GM10847 (cell line): Measurements from ENCODE around the gene PNMT.

Source experiments
- POLR2A ChIP-seq: IDR thresholded peaks from 2 replicates; pipeline ENCODE4 v1.6.1; 2011; ENCODE audit not compliant: insufficient read length; ENCODE audit errors: extremely low read depth

Gene PNMT, protein sequence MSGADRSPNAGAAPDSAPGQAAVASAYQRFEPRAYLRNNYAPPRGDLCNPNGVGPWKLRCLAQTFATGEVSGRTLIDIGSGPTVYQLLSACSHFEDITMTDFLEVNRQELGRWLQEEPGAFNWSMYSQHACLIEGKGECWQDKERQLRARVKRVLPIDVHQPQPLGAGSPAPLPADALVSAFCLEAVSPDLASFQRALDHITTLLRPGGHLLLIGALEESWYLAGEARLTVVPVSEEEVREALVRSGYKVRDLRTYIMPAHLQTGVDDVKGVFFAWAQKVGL

DNA sequence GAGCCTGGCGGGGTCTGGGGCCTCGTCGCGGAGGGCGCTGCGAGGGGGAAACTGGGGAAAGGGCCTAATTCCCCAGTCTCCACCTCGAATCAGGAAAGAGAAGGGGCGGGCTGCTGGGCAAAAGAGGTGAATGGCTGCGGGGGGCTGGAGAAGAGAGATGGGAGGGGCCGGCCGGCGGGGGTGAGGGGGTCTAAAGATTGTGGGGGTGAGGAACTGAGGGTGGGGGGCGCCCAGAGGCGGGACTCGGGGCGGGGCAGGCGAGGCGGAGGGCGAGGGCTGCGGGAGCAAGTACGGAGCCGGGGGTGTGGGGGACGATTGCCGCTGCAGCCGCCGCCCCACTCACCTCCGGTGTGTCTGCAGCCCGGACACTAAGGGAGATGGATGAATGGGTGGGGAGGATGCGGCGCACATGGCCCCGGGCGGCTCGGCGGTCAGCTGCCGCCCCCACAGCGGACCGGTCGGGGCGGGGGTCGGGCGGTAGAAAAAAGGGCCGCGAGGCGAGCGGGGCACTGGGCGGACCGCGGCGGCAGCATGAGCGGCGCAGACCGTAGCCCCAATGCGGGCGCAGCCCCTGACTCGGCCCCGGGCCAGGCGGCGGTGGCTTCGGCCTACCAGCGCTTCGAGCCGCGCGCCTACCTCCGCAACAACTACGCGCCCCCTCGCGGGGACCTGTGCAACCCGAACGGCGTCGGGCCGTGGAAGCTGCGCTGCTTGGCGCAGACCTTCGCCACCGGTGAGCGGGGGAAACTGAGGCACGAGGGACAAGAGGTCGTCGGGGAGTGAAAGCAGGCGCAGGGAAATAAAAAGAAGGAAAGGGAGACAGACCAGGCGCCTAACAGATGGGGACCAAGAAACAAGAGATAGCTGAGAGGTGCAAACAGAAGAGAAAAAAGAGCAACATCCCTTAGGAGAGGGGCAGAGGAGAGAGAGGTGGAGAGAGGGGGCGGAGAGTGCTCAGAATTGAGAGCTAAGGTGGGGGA lies at the start of gene PNMT:
Gene PNMT (plus strand): TSS at position 509 of the 980 bp plus-strand sequence. CDS start 23 bp downstream, at position 532.
- TF ChIP-seq POLR2A: no peak

- no peak for TF ChIP-seq POLR2A
These were observed 49.1 kb upstream of the PNMT start for GRCh38 chr17:39618956-39619785.

- no peak for TF ChIP-seq POLR2A
These were observed 48.5 kb upstream of the PNMT start for GRCh38 chr17:39619786-39620101.

DNA sequence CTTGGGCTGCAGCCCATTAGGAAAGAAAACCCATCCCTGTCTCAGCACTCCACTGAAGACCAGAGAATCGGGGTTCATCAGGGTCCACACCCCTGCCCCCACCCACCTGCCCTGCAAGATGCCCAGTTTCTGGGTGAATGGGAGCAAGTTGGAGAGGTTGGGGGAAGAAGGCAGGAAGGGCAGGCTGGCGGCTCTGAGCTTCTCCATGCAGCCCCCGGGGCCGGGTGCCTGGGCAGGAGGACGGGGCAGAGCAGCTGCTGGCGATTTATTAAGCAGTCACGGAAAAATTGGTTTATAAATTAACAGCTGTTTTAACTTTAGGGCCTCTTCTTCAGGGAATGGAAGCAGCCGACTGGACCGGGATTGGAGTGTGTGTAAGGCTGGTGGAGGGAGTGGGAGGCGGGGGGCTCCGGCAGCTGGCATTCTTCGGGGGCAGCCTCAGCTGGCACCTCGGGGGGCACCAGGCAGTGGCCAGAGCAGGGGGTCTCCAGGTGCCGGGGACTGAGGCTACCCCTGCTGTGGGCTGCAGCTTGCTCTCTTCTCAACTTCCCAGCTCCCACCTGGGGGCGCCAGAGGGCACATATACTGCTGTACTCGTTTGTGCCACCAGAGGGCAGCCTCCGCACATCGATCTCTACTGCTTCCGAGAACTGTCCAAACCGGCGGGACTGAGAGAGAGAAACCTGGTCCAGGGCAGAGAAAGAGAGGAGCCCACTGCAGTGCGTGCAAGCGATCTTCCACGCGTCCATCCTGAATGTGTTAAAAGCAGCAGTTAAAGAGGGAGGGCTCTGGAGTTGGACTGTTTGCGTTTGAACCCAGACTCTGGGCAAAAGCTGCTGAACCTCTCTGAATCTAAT lies 46.5 kb upstream of the PNMT start:
- TF ChIP-seq POLR2A: no peak

DNA sequence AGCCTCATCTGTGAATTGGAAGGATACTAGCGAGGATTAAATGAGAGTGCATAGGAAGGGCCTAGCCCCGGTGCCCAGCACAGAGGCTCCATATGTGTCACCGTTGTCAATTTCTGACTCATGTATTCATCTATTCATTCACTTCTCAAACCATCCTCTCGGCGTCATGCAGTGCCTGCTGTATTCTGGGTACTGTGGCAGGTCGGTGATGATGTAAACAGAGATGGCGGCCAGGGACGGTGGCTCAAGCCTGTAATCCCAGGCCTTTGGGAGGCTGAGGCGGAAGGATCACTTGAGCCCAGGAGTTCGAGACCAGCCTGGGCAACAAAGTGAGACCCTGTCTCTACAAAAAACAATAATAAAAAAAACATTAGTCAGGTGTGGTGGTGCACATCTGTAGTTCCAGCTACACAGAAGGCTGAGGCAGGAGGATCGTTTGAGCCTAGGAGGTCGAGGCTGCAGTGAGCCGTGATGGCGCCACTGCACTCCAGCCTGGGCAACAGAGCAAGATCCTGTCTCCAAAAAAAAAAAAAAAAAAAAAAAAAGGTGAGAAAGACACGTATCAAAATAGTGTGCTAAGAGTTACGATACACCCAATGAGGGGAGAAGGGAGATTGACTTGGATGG lies 45.8 kb upstream of the PNMT start:
- no peak for TF ChIP-seq POLR2A

GRCh38 chr17:39623356-39623950 lies 44.8 kb upstream of the PNMT start:
- TF ChIP-seq POLR2A: no peak

DNA sequence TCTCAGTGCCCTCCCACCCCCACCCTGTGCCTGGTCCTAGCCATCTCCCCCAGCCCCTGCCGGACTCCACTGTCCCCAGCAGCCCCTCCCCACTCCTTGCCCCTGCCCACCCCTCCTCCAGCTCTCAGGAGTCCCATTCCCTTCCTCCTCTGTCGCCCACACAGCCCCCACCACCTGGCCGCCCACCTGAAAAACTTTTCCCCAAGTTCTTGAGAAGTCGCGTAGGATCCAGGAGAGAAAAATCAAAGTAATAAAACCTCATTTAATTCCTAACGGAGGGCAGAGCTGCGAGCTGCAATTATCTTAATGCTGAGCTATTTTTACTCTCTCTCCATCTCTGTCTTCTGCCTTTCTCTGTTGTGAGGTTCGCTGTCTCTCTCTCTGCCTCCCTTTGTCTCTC lies 43.9 kb upstream of the PNMT start:
- no peak for TF ChIP-seq POLR2A

GRCh38 chr17:39625198-39625785 lies 43.0 kb upstream of the PNMT start:
- TF ChIP-seq POLR2A: no peak

DNA sequence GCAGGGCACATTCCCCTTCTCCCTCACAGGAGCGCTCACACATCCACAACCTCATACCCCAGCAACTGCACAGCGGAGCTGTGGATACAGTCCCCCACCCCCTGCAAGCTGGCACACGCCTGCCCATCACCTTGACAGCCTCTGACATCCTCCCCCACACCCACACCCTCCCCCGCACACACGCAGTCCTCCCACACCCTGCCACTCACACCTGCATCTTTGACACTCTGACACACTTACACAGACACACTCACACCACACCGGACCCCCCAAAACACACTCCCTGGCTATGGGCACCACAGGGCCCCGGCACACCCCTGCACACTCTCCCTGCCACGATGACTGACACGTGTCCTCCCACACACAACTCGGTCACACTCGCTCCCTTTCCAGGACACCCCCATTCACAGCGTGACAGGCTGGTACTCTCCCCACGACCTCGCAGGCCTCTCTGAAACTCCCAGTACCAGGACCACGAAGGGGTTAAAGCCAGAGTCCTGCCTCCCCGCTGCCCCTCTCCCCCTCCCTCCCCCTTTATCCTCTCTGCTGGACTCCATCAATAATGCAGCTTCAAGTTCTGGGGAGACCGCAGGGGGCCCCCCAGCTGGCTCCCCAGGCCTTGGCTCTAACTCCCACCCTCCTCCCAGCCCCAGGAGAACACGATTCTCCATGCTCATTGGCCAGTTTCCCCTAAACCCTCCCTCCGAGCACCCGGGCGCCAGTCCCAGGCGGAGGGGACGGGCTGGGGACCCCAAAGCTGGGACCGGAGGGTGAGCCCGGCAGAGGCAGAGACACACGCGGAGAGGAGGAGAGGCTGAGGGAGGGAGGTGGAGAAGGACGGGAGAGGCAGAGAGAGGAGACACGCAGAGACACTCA lies 41.8 kb upstream of the PNMT start, which contains the start of gene PPP1R1B:
Gene PPP1R1B (plus strand): TSS at position 782 of the 876 bp plus-strand sequence. CDS start 441 bp downstream, outside the sequence.
- TF ChIP-seq POLR2A: no peak

GRCh38 chr17:39627047-39627711 lies 41.1 kb upstream of the PNMT start:
- no peak for TF ChIP-seq POLR2A

DNA sequence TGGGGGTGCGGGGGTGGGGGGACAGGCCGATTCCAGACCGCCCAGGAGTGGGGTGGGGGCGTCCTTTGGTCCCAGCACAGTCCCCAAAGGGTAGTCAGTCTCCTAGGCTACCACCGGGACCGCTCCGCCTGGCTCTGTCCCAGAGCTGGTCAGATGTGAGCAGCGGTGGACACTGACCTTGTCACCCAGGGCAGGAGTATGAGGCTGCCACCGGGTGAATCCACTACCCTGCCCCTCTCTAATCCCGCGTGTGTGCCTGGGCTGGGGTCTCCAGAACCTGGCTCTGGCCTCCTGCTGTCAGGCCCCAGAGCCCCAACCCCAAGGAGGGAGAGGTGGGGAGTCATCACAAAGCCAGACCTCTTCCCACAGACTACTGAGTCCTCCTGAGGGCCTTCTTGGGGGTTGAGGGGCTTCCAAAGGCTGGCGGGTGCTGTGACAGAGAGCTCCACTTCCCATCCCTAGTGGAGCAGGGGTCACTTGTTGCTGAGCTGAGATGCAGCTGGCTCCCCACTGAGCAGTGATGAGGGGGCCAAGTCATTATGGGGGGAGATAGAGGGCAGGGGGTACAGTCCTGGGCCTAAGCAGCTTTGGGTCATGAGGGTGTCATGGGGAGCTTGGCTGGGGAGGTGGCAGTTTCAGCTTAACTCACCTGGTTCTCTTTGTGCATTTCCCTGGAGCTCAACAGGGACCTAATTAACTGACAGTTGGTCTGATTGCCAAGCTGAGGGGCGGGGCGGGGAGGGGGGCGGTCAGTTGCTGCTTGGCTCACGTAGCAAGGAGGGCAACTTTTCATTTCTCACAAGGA lies 40.3 kb upstream of the PNMT start:
- TF ChIP-seq POLR2A: no peak
